Pancreas (tissue), 10 donors: ENCODE results near the gene SAMD8. TPM values are rescaled to one million over a fixed set of nuclear protein-coding genes. Genes with fewer than 3 reads are reported as not detected.
A peak's percentile ranks its signal among the peaks of the same experiment; 100 is the strongest.
"Not testable (repeated sequence)": the region's sequence is repeated elsewhere in the genome, so short reads cannot be mapped to it uniquely, and the experiment has no call there.

Experiments
- ATAC-seq, 4 donors: fragments of 200-7000 bp; cut with Tn5 transposase; one replicate each; pipeline versions ENCODE4 v1.8.0 to v1.9.1; 2020; ENCODE audit warnings: mild to moderate bottlenecking in 4 of 4, moderate library complexity in 4 of 4
- DNase-seq, 6 donors: peaks; one replicate each; pipeline ENCODE4 v3.0.0-alpha.2; 2020
- FAIRE-seq: peaks from 2 replicates; lab custom pipeline; 2012; peaks lifted over from hg19 to GRCh38; lab: Jason Lieb, UNC
- H3K27ac ChIP-seq, 4 donors: fragments of 200-600 bp; sonication (generic); 1 replicate in 3 of 4; 2 replicates in 1 of 4; pipeline versions ENCODE4 v1.5.0 to v1.8.0; 2020
- H3K27me3 ChIP-seq, 4 donors: fragments of 200-600 bp; one replicate each; pipeline ENCODE4 v1.8.0; 2021
- H3K36me3 ChIP-seq, 3 donors: fragments of 200-600 bp; sonication (generic) in 1 of 3; one replicate each; pipeline versions ENCODE4 v1.5.0 to v1.8.0; 2020 to 2021
- H3K4me1 ChIP-seq, 3 donors: fragments of 200-600 bp; one replicate each; pipeline ENCODE4 v1.8.0; 2021
- H3K4me3 ChIP-seq, 4 donors: fragments of 200-600 bp; sonication (generic) in 2 of 4; one replicate each; pipeline versions ENCODE4 v1.5.0 to v1.8.0; 2020 to 2021
- H3K9me3 ChIP-seq, 4 donors: fragments of 200-600 bp; one replicate each; pipeline ENCODE4 v1.8.0; 2021
- CTCF ChIP-seq, 4 donors: fragments of 200-600 bp; sonication (generic) in 3 of 4; IDR thresholded peaks; one replicate each; pipeline versions ENCODE4 v1.5.0 to v1.8.0; 2021; ENCODE audit warnings: antibody characterized with exemption in 4 of 4
- WGBS, 2 donors: extraction: QIAGEN DNeasy Blood & Tissue Kit; methylation state at CpG; one replicate each; pipeline ENCODE4 v1.1.7; 2013; 5-methylcytosine and 5-hydroxymethylcytosine counted together
- intact Hi-C, 3 donors: fragments of 100-400 bp; cut with DNase I; formaldehyde crosslinking; loops; one replicate each; pipeline versions ENCODE4 v1.11.1 to v1.14.2; 2022
- polyA plus RNA-seq, 2 donors: library from polyadenylated mRNA; stranded (reverse); fragments of 200-250 nt; gene quantifications; one replicate each; pipeline ENCODE4 v1.2.3, GENCODE V29; 2013
- total RNA-seq, 6 donors: library from RNA; stranded (reverse); fragmentation: NEBNext Ultra II Directional in 4 of 6; extraction: Animal tissue kit (Norgen Biotek cat#: 25700) in 4 of 6; gene quantifications; one replicate each; pipeline versions ENCODE4 v1.2.1 to v1.2.4, GENCODE V29; 2021 to 2023
- donor health status: healthy with polysubstance abuse.
- donor health status: DM: no; HTN: no; CAD: no; lungs with moderate emphysema.
- donor health status: DM: no; HTN: no; CAD: no.
- donor health status: control.
- donor health status: control.
- donor health status: Bipolar disorder and iron deficiency.
- donor health status: DM: yes; HTN: yes; CAD: no.
- donor health status: DM: no; HTN: no; CAD: no.
- donor health status: DM: no; HTN: no; CAD: no.
- donor health status: DM: yes; HTN: yes; CAD: no.

Gene SAMD8
- total and polyA plus RNA-seq, 8 donors, result 2.1 to 10.1 (median 6.2) TPM

GRCh38 chr10:75109459-75109778, 2.0 kb upstream of the SAMD8 start:
- 91 to 100% methylated on average over 1 of the region's 1 CpG for WGBS, 2 donors
- no peak for TF ChIP-seq CTCF (IDR thresholded peaks at IDR 0.05)
- Histone ChIP-seq H3K36me3 (no peaks in the 10 kb centered on the region), H3K4me1 (peaks cover 6 to 7% (median 6%) of the 10 kb centered on the region in 3 donors), H3K27me3 (no peaks in the 10 kb centered on the region), H3K9me3 (no peaks in the 10 kb centered on the region), H3K4me3 (no peak overlapping the region), H3K27ac (no peak overlapping the region)
- intact Hi-C loops, result no loop called here
- no peak for DNase-seq
- ATAC-seq, result no peak
- no peak for FAIRE-seq

- no peaks in the 10 kb centered on the region for H3K27me3 ChIP-seq
- DNase-seq (no peak), FAIRE-seq (no peak), ATAC-seq (no peak)
- intact Hi-C loops, result no loop called here
- no peak for TF ChIP-seq CTCF (IDR thresholded peaks at IDR 0.05)
- H3K27ac ChIP-seq, result peak overlapping the region in 1 of 4 donors; percentile 94
- H3K9me3 ChIP-seq, result no peaks in the 10 kb centered on the region
- H3K4me1 ChIP-seq, result peaks cover 6 to 7% (median 6%) of the 10 kb centered on the region in 3 donors
- no peaks in the 10 kb centered on the region for H3K36me3 ChIP-seq
- H3K4me3 ChIP-seq, result no peak overlapping the region
- WGBS, 2 donors, result 94 to 96% methylated on average over 8 of the region's 8 CpGs
Observed at GRCh38 chr10:75110006-75110632, 1.3 kb upstream of the SAMD8 start.

- H3K27ac ChIP-seq, result peak overlapping the region; percentile 79 to 94 (median 87)
- ATAC-seq (peak; percentile 39 to 59 (median 54)), DNase-seq (peak in 5 of 6 donors; percentile 52 to 78 (median 58)), FAIRE-seq (no peak)
- intact Hi-C loops, result no loop called here
- H3K27me3 ChIP-seq, result no peaks in the 10 kb centered on the region
- H3K36me3 ChIP-seq, result no peaks in the 10 kb centered on the region
- H3K4me1 ChIP-seq, result peaks cover 6 to 7% (median 6%) of the 10 kb centered on the region in 3 donors
- TF ChIP-seq CTCF (IDR thresholded peaks at IDR 0.05), result no peak
- peak overlapping the region; percentile 70 to 90 (median 78) for H3K4me3 ChIP-seq
- 2% methylated on average over 23 of the region's 23 CpGs for WGBS, 2 donors
- H3K9me3 ChIP-seq, result no peaks in the 10 kb centered on the region
Observed at GRCh38 chr10:75111907-75112679, 637 bp downstream of the SAMD8 start.

GRCh38 chr10:75115137-75115536, 3.7 kb downstream of the SAMD8 start:
- FAIRE-seq (no peak), DNase-seq (no peak), ATAC-seq (no peak)
- no peak for TF ChIP-seq CTCF (IDR thresholded peaks at IDR 0.05)
- no peak overlapping the region for H3K27ac ChIP-seq
- H3K36me3 ChIP-seq, result no peaks in the 10 kb centered on the region
- H3K4me3 ChIP-seq, result no peak overlapping the region
- H3K9me3 ChIP-seq, result no peaks in the 10 kb centered on the region
- 58 to 74% methylated on average over 2 of the region's 2 CpGs for WGBS, 2 donors
- no peaks in the 10 kb centered on the region for H3K27me3 ChIP-seq
- intact Hi-C loops, result no loop called here
- peaks cover 6 to 7% (median 6%) of the 10 kb centered on the region in 3 donors for H3K4me1 ChIP-seq

- H3K27me3 ChIP-seq, H3K36me3 ChIP-seq, H3K27ac ChIP-seq, H3K9me3 ChIP-seq, ATAC-seq, intact Hi-C loops, H3K4me3 ChIP-seq, H3K4me1 ChIP-seq, DNase-seq, FAIRE-seq: not testable (repeated sequence)
- WGBS, 2 donors, result 95 to 97% methylated on average over 15 of the region's 15 CpGs
Observed at GRCh38 chr10:75116941-75117775, 5.7 kb downstream of the SAMD8 start.
